KMS-11 (cell line): Measurements from ENCODE around the gene CPSF3.

Experiments
- H2AFZ ChIP-seq: fragments of 200-600 bp; sonication (generic); 2 replicates; pipeline ENCODE4 v1.6.1; 2016; ENCODE audit warnings: antibody characterized with exemption, mixed run types, low read depth
- H3K27ac ChIP-seq: fragments of 200-600 bp; sonication (generic); 2 replicates; pipeline ENCODE4 v1.6.1; 2016; ENCODE audit warnings: mild to moderate bottlenecking, mixed run types
- H3K27me3 ChIP-seq: fragments of 200-600 bp; sonication (generic); 2 replicates; pipeline ENCODE4 v1.6.1; 2017; ENCODE audit warnings: mild to moderate bottlenecking, low read depth, mixed run types, moderate library complexity; ENCODE audit not compliant: insufficient read depth
- H3K36me3 ChIP-seq: fragments of 200-600 bp; sonication (generic); 2 replicates; pipeline ENCODE4 v1.6.1; 2017; ENCODE audit warnings: mild to moderate bottlenecking, mixed run types; ENCODE audit not compliant: insufficient read depth
- H3K4me1 ChIP-seq: fragments of 200-600 bp; sonication (generic); 2 replicates; pipeline ENCODE4 v1.6.1; 2016; ENCODE audit warnings: mild to moderate bottlenecking, low read depth, mixed run types; ENCODE audit not compliant: poor library complexity, severe bottlenecking
- H3K4me2 ChIP-seq: fragments of 200-600 bp; sonication (generic); 2 replicates; pipeline ENCODE4 v1.7.0; 2016; ENCODE audit warnings: mild to moderate bottlenecking, mixed run types
- H3K4me3 ChIP-seq: fragments of 200-600 bp; sonication (generic); IDR thresholded peaks from 2 replicates; pipeline ENCODE4 v1.6.1; 2017; ENCODE audit warnings: low read depth, low read length, mixed read lengths; ENCODE audit not compliant: insufficient read depth
- H3K79me2 ChIP-seq: fragments of 200-600 bp; sonication (generic); 2 replicates; pipeline ENCODE4 v1.6.1; 2016; ENCODE audit warnings: low read depth, mixed run types; ENCODE audit not compliant: insufficient read depth
- H3K9ac ChIP-seq: fragments of 200-600 bp; sonication (generic); 2 replicates; pipeline ENCODE4 v1.6.1; 2016; ENCODE audit warnings: mild to moderate bottlenecking, mixed run types
- H4K20me1 ChIP-seq: fragments of 200-600 bp; sonication (generic); 2 replicates; pipeline ENCODE4 v1.6.1; 2016; ENCODE audit warnings: mild to moderate bottlenecking, mixed run types; ENCODE audit not compliant: insufficient read depth
- CTCF ChIP-seq: fragments of 200-600 bp; sonication (generic); conservative IDR thresholded peaks from 2 replicates; pipeline ENCODE4 v1.6.1; 2017; ENCODE audit warnings: low read depth, mild to moderate bottlenecking, antibody characterized with exemption, low read length, moderate library complexity, mixed read lengths

CPSF3 gene

DNA sequence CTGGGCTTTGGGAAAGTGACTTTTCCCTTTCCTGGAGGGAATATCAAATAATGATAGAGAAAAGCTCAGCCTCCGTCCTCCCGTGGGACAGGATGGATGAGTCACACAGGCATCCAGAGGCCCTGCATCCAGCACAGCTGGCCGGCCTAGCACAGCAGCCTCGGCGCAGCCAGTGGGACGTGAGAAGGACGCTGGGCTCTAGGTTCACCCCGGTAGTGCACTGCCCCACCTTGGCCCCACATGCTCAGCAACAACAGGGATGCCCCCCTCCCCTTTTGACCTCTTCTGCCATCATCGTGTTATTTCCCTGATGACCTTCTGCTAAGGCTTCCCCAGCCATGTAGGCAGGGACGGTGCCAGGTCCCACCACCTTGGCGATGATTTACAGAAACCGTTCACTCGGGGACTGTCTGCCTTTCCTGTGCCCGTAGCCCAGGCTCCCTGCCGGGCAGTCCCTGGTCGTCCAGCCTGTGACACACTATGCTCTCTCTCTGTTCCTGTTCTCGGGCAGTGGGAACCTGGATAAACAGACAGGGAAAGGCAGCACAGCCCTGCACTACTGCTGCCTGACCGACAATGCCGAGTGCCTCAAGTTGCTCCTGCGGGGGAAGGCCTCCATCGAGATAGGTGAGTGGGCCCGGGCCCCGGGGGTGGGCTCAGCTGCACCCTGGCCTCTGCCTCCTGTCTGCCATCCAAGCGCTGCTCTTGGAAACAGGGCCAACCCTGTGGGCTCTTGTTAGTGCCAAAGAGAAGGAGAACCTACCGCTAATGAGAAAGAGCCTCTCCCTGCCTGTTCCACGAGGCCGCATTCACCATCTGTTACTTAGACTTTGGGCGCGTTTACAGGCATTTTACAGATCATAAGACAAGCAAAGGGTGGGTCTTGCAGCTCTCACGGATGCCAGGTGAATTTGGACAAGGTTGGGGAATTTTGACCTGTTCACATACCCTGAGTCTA, 44.7 kb upstream of the CPSF3 start:
- Histone ChIP-seq H3K36me3 (no peaks in the 10 kb centered on the region), H3K4me2 (no peak overlapping the region), H3K4me3 (no peak overlapping the region), H3K79me2 (no peaks in the 10 kb centered on the region), H3K4me1 (no peaks in the 10 kb centered on the region), H3K27me3 (no peaks in the 10 kb centered on the region), H4K20me1 (no peaks in the 10 kb centered on the region), H3K9ac (no peak overlapping the region), H3K27ac (no peak overlapping the region), H2AFZ (no peak overlapping the region)
- no peak for TF ChIP-seq CTCF

GRCh38 chr2:9379391-9379755, 44.1 kb upstream of the CPSF3 start:
- Histone ChIP-seq H4K20me1 (no peaks in the 10 kb centered on the region), H3K4me2 (no peak overlapping the region), H3K36me3 (no peaks in the 10 kb centered on the region), H2AFZ (no peak overlapping the region), H3K4me3 (no peak overlapping the region), H3K4me1 (no peaks in the 10 kb centered on the region), H3K27ac (no peak overlapping the region), H3K27me3 (no peaks in the 10 kb centered on the region), H3K79me2 (no peaks in the 10 kb centered on the region), H3K9ac (no peak overlapping the region)
- TF ChIP-seq CTCF: no peak

- H4K20me1 ChIP-seq: no peaks in the 10 kb centered on the region
- H3K9ac ChIP-seq: no peak overlapping the region
- no peak overlapping the region for H3K27ac ChIP-seq
- H3K27me3 ChIP-seq: no peaks in the 10 kb centered on the region
- no peak for TF ChIP-seq CTCF
- H3K79me2 ChIP-seq: no peaks in the 10 kb centered on the region
- no peak overlapping the region for H2AFZ ChIP-seq
- H3K36me3 ChIP-seq: no peaks in the 10 kb centered on the region
- H3K4me3 ChIP-seq: no peak overlapping the region
- no peak overlapping the region for H3K4me2 ChIP-seq
- no peaks in the 10 kb centered on the region for H3K4me1 ChIP-seq
Measured at GRCh38 chr2:9380702-9381628, 42.5 kb upstream of the CPSF3 start.

DNA sequence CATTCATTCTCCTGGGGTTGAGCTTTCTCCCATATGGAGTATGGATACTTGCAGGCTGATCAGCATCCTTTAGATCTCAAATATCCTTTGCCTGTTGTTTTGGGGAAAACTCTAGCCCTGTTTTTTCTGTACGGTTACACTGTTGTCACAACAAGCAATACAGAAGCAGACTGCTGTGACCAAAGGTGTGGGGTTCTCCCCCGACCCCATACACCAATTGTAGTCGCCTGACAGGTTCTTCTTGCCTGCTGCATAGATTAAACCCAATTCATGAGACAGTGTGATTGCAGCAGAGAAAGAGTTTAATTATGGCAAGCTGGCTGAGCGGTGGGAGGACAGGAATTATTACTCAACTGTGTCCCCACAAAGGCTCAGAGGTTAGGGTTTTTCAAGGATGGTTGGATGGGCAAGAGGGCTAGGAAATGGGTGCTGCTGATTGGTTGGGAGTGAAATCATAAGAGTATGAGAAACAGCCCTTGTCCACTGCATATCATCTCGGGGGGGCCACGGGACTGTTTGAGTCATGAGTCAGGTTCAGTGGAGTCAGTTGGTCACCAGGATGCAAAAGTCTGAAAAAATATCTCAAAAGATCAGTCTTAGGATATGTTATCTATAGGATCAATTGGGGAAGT, 40.7 kb upstream of the CPSF3 start:
- Histone ChIP-seq H3K27ac (no peak overlapping the region), H3K27me3 (no peaks in the 10 kb centered on the region), H3K4me1 (no peaks in the 10 kb centered on the region), H4K20me1 (no peaks in the 10 kb centered on the region), H3K4me3 (no peak overlapping the region), H3K9ac (no peak overlapping the region), H3K4me2 (no peak overlapping the region), H3K36me3 (no peaks in the 10 kb centered on the region), H2AFZ (no peak overlapping the region), H3K79me2 (no peaks in the 10 kb centered on the region)
- TF ChIP-seq CTCF: no peak
